ENCODE measurements around the gene MMAA. TPM values are rescaled to one million over a fixed set of nuclear protein-coding genes. Genes with fewer than 3 reads are reported as not detected.

Gene MMAA
- polyA plus RNA-seq, 2 of the 4 experiments (the other 2 are of a cell fraction): 1.5 to 4.0 TPM

GRCh38 chr4:145580906-145581305 is 38.3 kb upstream of the MMAA start:
- ChIA-PET CTCF (no interaction called here), POLR2A (interaction anchor here (0.5 kb wide), 1 partner anchor 35 kb away, joined by 6 read pairs; no protein-coding TSS in a partner anchor)
- peak in 1 of 2 experiments; percentile 74; a peak in 2 of 6 replicates for ATAC-seq
- 4% methylated on average over 3 of the region's 3 CpGs for WGBS (ENCODE audit: missing lambda C conversion rate)
- FAIRE-seq: no peak
- H3K4me1 ChIP-seq: peaks cover 3% of the 10 kb centered on the region; the same call in 1 of the 3 replicates
- peak in 1 of 2 experiments; percentile 5 for DNase-seq (ENCODE audit: low read depth in 1 of 2, low spot score in 1 of 2)
- peak overlapping the region; percentile 36 for H3K4me2 ChIP-seq
- H3K4me3 ChIP-seq: no peak overlapping the region
- no peak overlapping the region for H3K27ac ChIP-seq
- TF ChIP-seq PHF8 (IDR thresholded peaks at IDR 0.05; ENCODE audit: borderline replicate concordance, low read depth): no peak
- no peak for TF ChIP-seq CHD4 (IDR thresholded peaks at IDR 0.05; ENCODE audit: borderline replicate concordance)
- no peak for TF ChIP-seq MAFK (IDR thresholded peaks at IDR 0.05; ENCODE audit: partially characterized antibody)
- no peak for TF ChIP-seq ESRRA (IDR thresholded peaks at IDR 0.05; ENCODE audit: borderline replicate concordance, low read length)
- TF ChIP-seq SMC3 (IDR thresholded peaks at IDR 0.05): no peak
- no peak for TF ChIP-seq EP300 (IDR thresholded peaks at IDR 0.05)
- TF ChIP-seq SREBF2 (IDR thresholded peaks at IDR 0.05): no peak
- no peak for TF ChIP-seq RAD21 (conservative IDR thresholded peaks at IDR 0.05 in 1 of 2, IDR thresholded peaks at IDR 0.05 in 1 of 2)
- no peak for TF ChIP-seq TP53 (CRISPR knock-in tag; IDR thresholded peaks at IDR 0.05)
- no peak for TF ChIP-seq NFE2L2 (conservative IDR thresholded peaks at IDR 0.05; ENCODE audit: low read length)
- no peak for TF ChIP-seq ELK1 (IDR thresholded peaks at IDR 0.05; ENCODE audit: low read depth, low read length)
- no peak for TF ChIP-seq EHMT2 (IDR thresholded peaks at IDR 0.05; ENCODE audit: low read depth)
- no peak for TF ChIP-seq HOXB13 (CRISPR knock-in tag; IDR thresholded peaks at IDR 0.05; ENCODE audit: low read depth)
- TF ChIP-seq MAX (IDR thresholded peaks at IDR 0.05): no peak
- H3K9me3 ChIP-seq: no peaks in the 10 kb centered on the region

- H3K9me3 ChIP-seq: no peaks in the 10 kb centered on the region
- CTCF ChIA-PET: no interaction called here
- ATAC-seq (no peak), FAIRE-seq (no peak), DNase-seq (ENCODE audit: low read depth in 1 of 2, low spot score in 1 of 2) (no peak)
- TF ChIP-seq CBX8 (IDR thresholded peaks at IDR 0.05): no peak
- no peak for TF ChIP-seq NR3C1 (IDR thresholded peaks at IDR 0.05)
- no peak for TF ChIP-seq CEBPB (IDR thresholded peaks at IDR 0.05)
- POLR2A ChIA-PET: no interaction called here
- 40% methylated on average over 6 of the region's 6 CpGs for WGBS (ENCODE audit: missing lambda C conversion rate)
- H3K4me3 ChIP-seq: no peak overlapping the region
- no peak overlapping the region for H3K4me2 ChIP-seq
- peaks cover 3% of the 10 kb centered on the region; the same call in 1 of the 3 replicates for H3K4me1 ChIP-seq
- no peak overlapping the region for H3K27ac ChIP-seq
Observed at GRCh38 chr4:145583191-145584055, 35.8 kb upstream of the MMAA start.

GRCh38 chr4:145587088-145587754 is 32.0 kb upstream of the MMAA start:
- H3K4me2 ChIP-seq: no peak overlapping the region
- FAIRE-seq (no peak), DNase-seq (ENCODE audit: low read depth in 1 of 2, low spot score in 1 of 2) (no peak), ATAC-seq (no peak)
- H3K27ac ChIP-seq: no peak overlapping the region
- H3K4me1 ChIP-seq: no peaks in the 10 kb centered on the region
- H3K9me3 ChIP-seq: no peaks in the 10 kb centered on the region
- WGBS (ENCODE audit: missing lambda C conversion rate): 32% methylated on average over 3 of the region's 3 CpGs
- CTCF ChIA-PET: no interaction called here
- POLR2A ChIA-PET: no interaction called here
- no peak overlapping the region for H3K4me3 ChIP-seq
- TF ChIP-seq RFX5 (IDR thresholded peaks at IDR 0.05): no peak
- no peak for TF ChIP-seq MYC (IDR thresholded peaks at IDR 0.05; ENCODE audit: borderline replicate concordance, low read length)
- no peak for TF ChIP-seq RAD21 (conservative IDR thresholded peaks at IDR 0.05 in 1 of 2, IDR thresholded peaks at IDR 0.05 in 1 of 2)
- no peak for TF ChIP-seq NR3C1 (IDR thresholded peaks at IDR 0.05)
- TF ChIP-seq EHMT2 (IDR thresholded peaks at IDR 0.05; ENCODE audit: low read depth): no peak
- TF ChIP-seq USF2 (IDR thresholded peaks at IDR 0.05): no peak
- TF ChIP-seq MAFK (IDR thresholded peaks at IDR 0.05; ENCODE audit: partially characterized antibody): no peak
- TF ChIP-seq KDM5A (IDR thresholded peaks at IDR 0.05): no peak
- TF ChIP-seq HOXA7 (CRISPR knock-in tag; IDR thresholded peaks at IDR 0.05): no peak
- TF ChIP-seq KDM1A (IDR thresholded peaks at IDR 0.05; ENCODE audit: low read depth): no peak
- no peak for TF ChIP-seq MAZ (IDR thresholded peaks at IDR 0.05; ENCODE audit: borderline replicate concordance, low read depth, low read length)
- TF ChIP-seq SMC3 (IDR thresholded peaks at IDR 0.05): no peak
- TF ChIP-seq EHF (CRISPR knock-in tag; IDR thresholded peaks at IDR 0.05): no peak
- no peak for TF ChIP-seq REST (IDR thresholded peaks at IDR 0.05)
- TF ChIP-seq HOXB13 (CRISPR knock-in tag; IDR thresholded peaks at IDR 0.05; ENCODE audit: low read depth): no peak
- TF ChIP-seq BHLHE40 (IDR thresholded peaks at IDR 0.05; ENCODE audit: low read depth, low read length): no peak
- TF ChIP-seq PHF8 (IDR thresholded peaks at IDR 0.05; ENCODE audit: borderline replicate concordance, low read depth): no peak

Data from A549 (cell line).